A549 (cell line): ENCODE measurements around the gene RTP5. TPM values are rescaled to one million over a fixed set of nuclear protein-coding genes. Genes with fewer than 3 reads are reported as not detected.

Experiments used
- ATAC-seq, 2 experiments: fragments of 200-7000 bp in 1 of 2; fragments of >200 bp in 1 of 2; cut with Nextera tagmentation in 1 of 2; cut with Tn5 transposase in 1 of 2; 3 replicates each; pipeline versions ENCODE4 v1.8.0 to v1.9.1; 2018 to 2020; ENCODE audit warnings: mild to moderate bottlenecking in 1 of 2, moderate library complexity in 1 of 2
- CTCF ChIA-PET: fragments of 300-600 bp; sonication (Branson Sonifier 250); formaldehyde crosslinking; extraction: SDS; loops from one replicate; lab custom pipeline; 2021; ENCODE audit warnings: antibody characterized with exemption, inconsistent platforms; lab: Yijun Ruan, JAX
- POLR2A ChIA-PET: fragments of 350-600 bp; formaldehyde crosslinking; extraction: SDS; loops from one replicate; lab custom pipeline; 2021; ENCODE audit warnings: antibody characterized with exemption, inconsistent platforms; lab: Yijun Ruan, JAX
- DNase-seq, 2 experiments: peaks; one replicate each; pipeline versions ENCODE4 v3.0.0 to v3.0.0-alpha.2; 2011 to 2016; ENCODE audit warnings: low read depth in 1 of 2, low spot score in 1 of 2
- FAIRE-seq: peaks from 2 replicates; lab custom pipeline; 2011; peaks lifted over from hg19 to GRCh38; lab: Jason Lieb, UNC
- H3K27ac ChIP-seq, 2 experiments: fragments of >200 bp; sonication (Bioruptor Twin); formaldehyde crosslinking; 3 replicates each; pipeline ENCODE4 v1.5.1; 2016 to 2017
- H3K4me1 ChIP-seq: fragments of >200 bp; sonication (Bioruptor Twin); formaldehyde crosslinking; 3 replicates; pipeline ENCODE4 v1.6.1; 2016
- H3K4me2 ChIP-seq: fragments of >200 bp; sonication (Bioruptor Twin); formaldehyde crosslinking; 3 replicates; pipeline ENCODE4 v1.6.1; 2016
- H3K4me3 ChIP-seq: fragments of >200 bp; sonication (Bioruptor Twin); formaldehyde crosslinking; 3 replicates; pipeline ENCODE4 v1.5.1; 2016
- H3K9me3 ChIP-seq: fragments of >200 bp; sonication (Bioruptor Twin); formaldehyde crosslinking; 3 replicates; pipeline ENCODE4 v1.6.1; 2016
- BHLHE40 ChIP-seq: IDR thresholded peaks from 2 replicates; pipeline ENCODE4 v1.6.1; 2012; ENCODE audit warnings: low read depth, low read length, inconsistent platforms
- CEBPB ChIP-seq, 2 experiments: fragments of >200 bp in 1 of 2; sonication (Bioruptor Twin) in 1 of 2; formaldehyde crosslinking in 1 of 2; IDR thresholded peaks; 2 replicates each; pipeline ENCODE4 v1.6.1; 2012 to 2016
- CHD4 ChIP-seq: fragments of 200-600 bp; sonication (generic); IDR thresholded peaks from 2 replicates; pipeline ENCODE4 v1.6.1; 2016; ENCODE audit warnings: antibody characterized with exemption, mild to moderate bottlenecking, borderline replicate concordance
- E2F6 ChIP-seq: IDR thresholded peaks from 2 replicates; pipeline ENCODE4 v1.6.1; 2012; ENCODE audit warnings: low read depth, borderline replicate concordance
- ELK1 ChIP-seq: fragments of 150-350 bp; IDR thresholded peaks from 2 replicates; pipeline ENCODE4 v1.6.1; 2014; ENCODE audit warnings: low read depth, mild to moderate bottlenecking, low read length
- HES2 ChIP-seq: fragments of >200 bp; sonication (Bioruptor Twin); formaldehyde crosslinking; IDR thresholded peaks from 2 replicates; pipeline ENCODE4 v1.6.1; 2016
- HOXA7 ChIP-seq: fragments of 250-450 bp; sonication (Bioruptor Pico); IDR thresholded peaks from 2 replicates; pipeline ENCODE4 v1.5.0; 2020; ENCODE audit warnings: mild to moderate bottlenecking, moderate library complexity
- HOXB13 ChIP-seq: fragments of 250-450 bp; sonication (Bioruptor Pico); IDR thresholded peaks from 2 replicates; pipeline ENCODE4 v1.5.0; 2020; ENCODE audit warnings: low read depth, mild to moderate bottlenecking, moderate library complexity
- JUN ChIP-seq, 2 experiments: fragments of >200 bp; sonication (Bioruptor Twin); formaldehyde crosslinking; IDR thresholded peaks; 2 replicates in 1 of 2; 3 replicates in 1 of 2; pipeline ENCODE4 v1.6.1; 2016 to 2017
- REST ChIP-seq: fragments of 200-600 bp; sonication (generic); IDR thresholded peaks from 2 replicates; pipeline ENCODE4 v1.6.1; 2016; ENCODE audit warnings: antibody characterized with exemption, mild to moderate bottlenecking, moderate library complexity
- USF2 ChIP-seq: fragments of 450-650 bp; IDR thresholded peaks from 2 replicates; pipeline ENCODE4 v1.6.1; 2014; ENCODE audit warnings: antibody characterized with exemption
- ZFP36 ChIP-seq: fragments of 450-650 bp; IDR thresholded peaks from 2 replicates; pipeline ENCODE4 v1.6.1; 2014; ENCODE audit warnings: borderline replicate concordance; ENCODE audit not compliant: partially characterized antibody
- WGBS: methylation state at CpG from one replicate; pipeline ENCODE4 v1.1.6; 2017; ENCODE audit errors: missing lambda C conversion rate; 5-methylcytosine and 5-hydroxymethylcytosine counted together
- polyA plus RNA-seq, 4 experiments: library from polyadenylated mRNA; depleted of rRNA in 3 of 4; stranded (reverse); fragments of >200 nt; fragmentation: RNase III in 1 of 4; extraction: RNeasy Plus Mini Kit Qiagen cat#74134 plus additional on column Dnase treatment in 1 of 4; gene quantifications; 2 replicates in 3 of 4; 3 replicates in 1 of 4; pipeline ENCODE4 v1.2.3, GENCODE V29; 2011 to 2017

Gene RTP5
- polyA plus RNA-seq, 2 of the 4 experiments (the other 2 are of a cell fraction): not detected

- 76% methylated on average over 15 of the region's 18 CpGs for WGBS
- Histone ChIP-seq H3K4me2 (no peak overlapping the region), H3K9me3 (no peaks in the 10 kb centered on the region), H3K27ac (no peak overlapping the region), H3K4me3 (no peak overlapping the region), H3K4me1 (no peaks in the 10 kb centered on the region)
- no peak for ATAC-seq
- FAIRE-seq: no peak
- DNase-seq: no peak
- POLR2A ChIA-PET: no interaction called here
- TF ChIP-seq ZFP36 (peak; percentile 68), E2F6 (no peak)
- TF ChIP-seq, all 56 proteins: peak for 1
- CTCF ChIA-PET: interaction anchor here (1.3 kb wide), 1 partner anchor 23 kb away, joined by 4 read pairs; no protein-coding TSS in a partner anchor
Measured at GRCh38 chr2:241855245-241855887, 14.2 kb upstream of the RTP5 start.

GRCh38 chr2:241855888-241856422 is 13.6 kb upstream of the RTP5 start:
- whole genome bisulfite sequencing: 72% methylated on average over 11 of the region's 20 CpGs
- FAIRE-seq: no peak

GRCh38 chr2:241857041-241857541 is 12.4 kb upstream of the RTP5 start:
- CTCF ChIA-PET: no interaction called here

More at GRCh38 chr2:241855888-241856422, 13.6 kb upstream of the RTP5 start:
- Histone ChIP-seq H3K4me2 (no peak overlapping the region), H3K27ac (no peak overlapping the region), H3K9me3 (no peaks in the 10 kb centered on the region), H3K4me3 (no peak overlapping the region), H3K4me1 (no peaks in the 10 kb centered on the region)
- no peak for ATAC-seq
- DNase-seq: no peak
- ChIA-PET POLR2A (no interaction called here), CTCF (no interaction called here)
- no peak for TF ChIP-seq JUN (IDR thresholded peaks at IDR 0.05)
- TF ChIP-seq BHLHE40: no peak
- TF ChIP-seq USF2: no peak
- no peak for TF ChIP-seq ELK1

More at GRCh38 chr2:241857041-241857541, 12.4 kb upstream of the RTP5 start:
- FAIRE-seq: no peak
- H3K9me3 ChIP-seq: no peaks in the 10 kb centered on the region
- 70% methylated on average over 28 of the region's 28 CpGs for WGBS
- TF ChIP-seq HES2 (no peak), REST (no peak), E2F6 (no peak), HOXB13 (no peak), CHD4 (no peak), CEBPB (IDR thresholded peaks at IDR 0.05) (no peak), HOXA7 (CRISPR knock-in tag) (no peak)
- H3K4me3 ChIP-seq: no peak overlapping the region
- POLR2A ChIA-PET: no interaction called here
- no peak for DNase-seq
- ATAC-seq: no peak
- H3K4me2 ChIP-seq: no peak overlapping the region
- H3K27ac ChIP-seq: no peak overlapping the region
- no peaks in the 10 kb centered on the region for H3K4me1 ChIP-seq
